ENCODE results near the gene MAP3K9. TPM values are rescaled to one million over a fixed set of nuclear protein-coding genes. Genes with fewer than 3 reads are reported as not detected.

MAP3K9 gene
- total and polyA plus RNA-seq, 2 donors from 2014 or later = 1.0 to 8.3 TPM

DNA sequence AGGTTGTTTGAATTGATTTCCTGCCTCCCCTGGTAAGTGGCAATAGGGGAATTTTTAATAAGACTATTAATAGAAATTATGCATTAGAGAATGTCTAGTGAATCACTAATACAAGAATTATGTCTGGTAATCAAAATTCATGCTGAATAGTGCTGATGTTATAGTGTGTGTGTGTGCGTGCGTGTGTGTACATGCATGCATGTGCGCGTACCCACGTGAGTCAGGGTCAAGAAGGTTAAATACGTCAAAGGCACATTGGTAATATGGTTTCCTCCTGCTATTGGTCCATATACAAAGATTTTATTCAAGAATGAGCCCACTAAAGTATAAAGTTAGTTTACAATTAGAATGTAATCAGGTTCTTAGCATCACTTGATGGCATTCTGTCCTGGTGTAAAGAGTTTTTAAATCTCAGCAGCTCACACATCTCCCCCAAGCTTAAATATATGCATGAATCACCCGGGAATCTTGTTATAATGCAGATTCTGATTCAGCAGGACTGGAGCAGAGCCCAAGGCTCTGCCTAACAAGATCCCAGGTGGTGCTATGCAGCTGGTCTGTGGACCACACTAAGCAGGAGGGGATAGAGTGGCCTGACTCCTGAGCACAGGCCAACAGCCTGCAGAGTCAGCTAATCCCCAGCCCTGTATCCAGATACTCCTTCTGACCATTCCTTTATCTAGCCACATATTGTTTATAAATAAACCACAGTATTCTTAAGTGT is 123.7 kb downstream of the MAP3K9 start:
- H3K4me3 ChIP-seq (ENCODE audit: low read length in 3 of 3) = no peak overlapping the region
- H3K9ac ChIP-seq (ENCODE audit: low read length in 3 of 3) = no peak overlapping the region
- no peaks in the 10 kb centered on the region for H3K36me3 ChIP-seq (ENCODE audit: control insufficient read depth in 2 of 3, insufficient read depth in 3 of 3, low read length in 3 of 3)
- no peaks in the 10 kb centered on the region for H3K4me1 ChIP-seq (ENCODE audit: control insufficient read depth in 2 of 3, insufficient read depth in 2 of 3, low read depth in 1 of 3, low read length in 3 of 3)
- TF ChIP-seq, protein P1, sequence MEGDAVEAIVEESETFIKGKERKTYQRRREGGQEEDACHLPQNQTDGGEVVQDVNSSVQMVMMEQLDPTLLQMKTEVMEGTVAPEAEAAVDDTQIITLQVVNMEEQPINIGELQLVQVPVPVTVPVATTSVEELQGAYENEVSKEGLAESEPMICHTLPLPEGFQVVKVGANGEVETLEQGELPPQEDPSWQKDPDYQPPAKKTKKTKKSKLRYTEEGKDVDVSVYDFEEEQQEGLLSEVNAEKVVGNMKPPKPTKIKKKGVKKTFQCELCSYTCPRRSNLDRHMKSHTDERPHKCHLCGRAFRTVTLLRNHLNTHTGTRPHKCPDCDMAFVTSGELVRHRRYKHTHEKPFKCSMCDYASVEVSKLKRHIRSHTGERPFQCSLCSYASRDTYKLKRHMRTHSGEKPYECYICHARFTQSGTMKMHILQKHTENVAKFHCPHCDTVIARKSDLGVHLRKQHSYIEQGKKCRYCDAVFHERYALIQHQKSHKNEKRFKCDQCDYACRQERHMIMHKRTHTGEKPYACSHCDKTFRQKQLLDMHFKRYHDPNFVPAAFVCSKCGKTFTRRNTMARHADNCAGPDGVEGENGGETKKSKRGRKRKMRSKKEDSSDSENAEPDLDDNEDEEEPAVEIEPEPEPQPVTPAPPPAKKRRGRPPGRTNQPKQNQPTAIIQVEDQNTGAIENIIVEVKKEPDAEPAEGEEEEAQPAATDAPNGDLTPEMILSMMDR (IDR thresholded peaks at IDR 0.05; ENCODE audit: borderline replicate concordance, extremely low read depth, insufficient read depth) = no peak
- H3K27me3 ChIP-seq (ENCODE audit: control insufficient read depth, insufficient read depth, low read length) = no peaks in the 10 kb centered on the region
- DNase-seq = no peak
- FAIRE-seq = no peak
- intact Hi-C loops (cut with DNase I) = no loop called here
- H3K9me3 ChIP-seq (ENCODE audit: control insufficient read depth in 2 of 3, insufficient read depth in 1 of 3, low read length in 3 of 3) = no peaks in the 10 kb centered on the region
- H3K27ac ChIP-seq (ENCODE audit: low read depth in 2 of 2, low read length in 2 of 2) = no peak overlapping the region

DNA sequence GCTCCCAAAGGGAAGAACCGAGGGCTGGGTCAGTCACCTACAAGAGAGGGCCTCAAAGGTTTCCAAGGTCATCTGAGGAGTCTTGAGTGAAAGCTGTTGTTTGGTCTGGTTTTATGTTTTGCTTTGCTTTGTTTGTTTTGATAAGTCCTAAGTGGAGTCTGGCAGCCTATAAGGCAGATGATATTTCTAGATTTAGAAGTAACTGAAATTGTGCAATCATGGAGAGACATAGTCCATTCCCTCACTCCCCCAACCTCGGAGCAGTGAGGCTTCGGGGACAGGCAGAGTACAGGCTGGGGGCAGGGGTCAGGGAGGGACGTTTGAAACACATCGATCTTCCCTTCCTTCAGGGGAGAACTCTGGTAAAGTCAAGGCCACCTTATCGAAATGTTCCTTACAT is 125.3 kb downstream of the MAP3K9 start:
- H3K4me1 ChIP-seq (ENCODE audit: control insufficient read depth in 2 of 3, insufficient read depth in 2 of 3, low read depth in 1 of 3, low read length in 3 of 3) = no peaks in the 10 kb centered on the region
- no peaks in the 10 kb centered on the region for H3K9me3 ChIP-seq (ENCODE audit: control insufficient read depth in 2 of 3, insufficient read depth in 1 of 3, low read length in 3 of 3)
- no peak overlapping the region for H3K9ac ChIP-seq (ENCODE audit: low read length in 3 of 3)
- no peak overlapping the region for H3K27ac ChIP-seq (ENCODE audit: low read depth in 2 of 2, low read length in 2 of 2)
- TF ChIP-seq, protein P1 (IDR thresholded peaks at IDR 0.05; ENCODE audit: borderline replicate concordance, extremely low read depth, insufficient read depth) = no peak
- DNase-seq = no peak
- intact Hi-C loops (cut with DNase I) = no loop called here
- H3K27me3 ChIP-seq (ENCODE audit: control insufficient read depth, insufficient read depth, low read length) = no peaks in the 10 kb centered on the region
- no peak overlapping the region for H3K4me3 ChIP-seq (ENCODE audit: low read length in 3 of 3)
- FAIRE-seq = no peak
- no peaks in the 10 kb centered on the region for H3K36me3 ChIP-seq (ENCODE audit: control insufficient read depth in 2 of 3, insufficient read depth in 3 of 3, low read length in 3 of 3)

DNA sequence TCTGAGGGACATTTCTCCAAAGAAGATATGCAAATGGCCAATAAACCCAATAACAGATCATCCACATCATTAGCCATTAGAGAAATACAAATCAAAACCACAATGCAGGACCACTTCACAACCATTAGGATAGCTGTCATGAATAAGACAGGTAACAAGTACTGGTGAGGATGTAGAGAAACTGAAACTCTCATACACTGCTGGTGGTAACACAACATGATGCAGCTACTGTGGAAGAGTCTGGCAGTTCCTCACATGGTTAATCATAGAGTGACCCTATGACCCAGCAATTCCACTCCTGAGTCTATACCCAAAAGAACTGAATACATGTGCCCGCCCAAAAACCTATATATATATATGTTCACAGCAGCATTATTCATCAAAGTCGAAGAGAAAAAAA is 128.6 kb downstream of the MAP3K9 start:
- TF ChIP-seq, protein P1 (IDR thresholded peaks at IDR 0.05; ENCODE audit: borderline replicate concordance, extremely low read depth, insufficient read depth) = no peak
- DNase-seq (no peak), FAIRE-seq (no peak)
- Histone ChIP-seq H3K27me3 (ENCODE audit: control insufficient read depth, insufficient read depth, low read length) (no peaks in the 10 kb centered on the region), H3K36me3 (ENCODE audit: control insufficient read depth in 2 of 3, insufficient read depth in 3 of 3, low read length in 3 of 3) (no peaks in the 10 kb centered on the region), H3K9ac (ENCODE audit: low read length in 3 of 3) (no peak overlapping the region), H3K4me3 (ENCODE audit: low read length in 3 of 3) (no peak overlapping the region), H3K4me1 (ENCODE audit: control insufficient read depth in 2 of 3, insufficient read depth in 2 of 3, low read depth in 1 of 3, low read length in 3 of 3) (no peaks in the 10 kb centered on the region), H3K9me3 (ENCODE audit: control insufficient read depth in 2 of 3, insufficient read depth in 1 of 3, low read length in 3 of 3) (no peaks in the 10 kb centered on the region), H3K27ac (ENCODE audit: low read depth in 2 of 2, low read length in 2 of 2) (no peak overlapping the region)
- intact Hi-C loops (cut with DNase I) = no loop called here

DNA sequence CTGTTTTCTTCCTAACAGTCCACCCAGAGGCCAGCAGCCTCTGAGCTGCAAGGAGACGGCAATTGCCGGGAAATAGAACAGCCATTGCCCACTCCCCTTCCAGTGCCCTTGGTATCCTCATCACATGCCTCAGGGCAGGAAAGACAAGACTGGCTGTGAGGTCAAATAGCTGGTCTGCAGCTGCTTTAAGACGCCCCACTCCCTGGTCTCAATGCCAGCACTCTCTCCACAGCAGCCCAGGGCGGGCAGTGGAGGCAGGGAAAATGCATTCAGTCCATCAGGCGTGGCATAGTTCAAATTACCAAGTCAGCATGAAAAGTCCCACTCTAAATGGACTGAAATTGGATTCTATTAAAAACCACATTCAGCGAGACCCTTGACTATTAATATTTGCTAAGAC is 132.0 kb downstream of the MAP3K9 start:
- H3K4me3 ChIP-seq (ENCODE audit: low read length in 3 of 3) = no peak overlapping the region
- TF ChIP-seq, protein P1 (IDR thresholded peaks at IDR 0.05; ENCODE audit: borderline replicate concordance, extremely low read depth, insufficient read depth) = no peak
- no peak for FAIRE-seq
- no peak overlapping the region for H3K27ac ChIP-seq (ENCODE audit: low read depth in 2 of 2, low read length in 2 of 2)
- no peak for DNase-seq
- no peaks in the 10 kb centered on the region for H3K36me3 ChIP-seq (ENCODE audit: control insufficient read depth in 2 of 3, insufficient read depth in 3 of 3, low read length in 3 of 3)
- H3K27me3 ChIP-seq (ENCODE audit: control insufficient read depth, insufficient read depth, low read length) = no peaks in the 10 kb centered on the region
- H3K9ac ChIP-seq (ENCODE audit: low read length in 3 of 3) = no peak overlapping the region
- H3K4me1 ChIP-seq (ENCODE audit: control insufficient read depth in 2 of 3, insufficient read depth in 2 of 3, low read depth in 1 of 3, low read length in 3 of 3) = no peaks in the 10 kb centered on the region
- H3K9me3 ChIP-seq (ENCODE audit: control insufficient read depth in 2 of 3, insufficient read depth in 1 of 3, low read length in 3 of 3) = no peaks in the 10 kb centered on the region
- intact Hi-C loops (cut with DNase I) = no loop called here

Data from kidney (tissue), 14 donors.